Fibroblast of villous mesenchyme (primary cell): ENCODE measurements around the gene CNGA3. TPM values are rescaled to one million over a fixed set of nuclear protein-coding genes. Genes with fewer than 3 reads are reported as not detected.

Source experiments
- DNase-seq: peaks from one replicate; pipeline ENCODE4 v3.0.0-alpha.2; 2010; ENCODE audit warnings: low read depth
- H3K4me3 ChIP-seq: 2 replicates; pipeline ENCODE4 v1.5.1; 2011; ENCODE audit warnings: low read depth, mild to moderate bottlenecking, low read length
- total RNA-seq: library from RNA; depleted of rRNA; stranded (reverse); fragments of >200 nt; gene quantifications from 2 replicates; pipeline ENCODE4 v1.2.3, GENCODE V29; 2012
- TF ChIP-seq, protein P1 (sequence below): IDR thresholded peaks from 2 replicates; pipeline ENCODE4 v1.5.1; 2012; ENCODE audit warnings: low read depth, mild to moderate bottlenecking, low read length; ENCODE audit not compliant: insufficient read depth

Gene CNGA3
- total RNA-seq, 1 donor = not detected

DNA sequence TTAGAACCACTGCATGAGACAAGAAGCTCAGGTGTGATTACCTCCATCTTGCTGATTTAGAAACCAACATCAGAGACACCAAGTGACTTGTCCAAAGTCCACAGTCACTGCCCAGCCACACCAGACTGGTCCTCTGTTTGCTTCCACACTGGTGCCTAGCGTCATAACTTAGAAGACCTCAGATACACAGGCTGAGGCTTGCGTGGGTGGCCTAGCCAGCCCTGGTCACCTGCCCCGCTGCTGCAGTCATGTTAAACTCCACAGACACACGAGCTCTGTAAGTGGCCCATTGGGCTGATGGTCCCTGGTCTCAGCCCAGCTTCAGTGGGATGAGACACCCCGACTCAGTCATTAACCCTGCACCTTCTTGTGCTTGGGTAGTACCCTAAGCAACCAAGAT, 47.1 kb downstream of the CNGA3 start:
- DNase-seq = no peak
- no peak overlapping the region for H3K4me3 ChIP-seq
- TF ChIP-seq, protein P1, sequence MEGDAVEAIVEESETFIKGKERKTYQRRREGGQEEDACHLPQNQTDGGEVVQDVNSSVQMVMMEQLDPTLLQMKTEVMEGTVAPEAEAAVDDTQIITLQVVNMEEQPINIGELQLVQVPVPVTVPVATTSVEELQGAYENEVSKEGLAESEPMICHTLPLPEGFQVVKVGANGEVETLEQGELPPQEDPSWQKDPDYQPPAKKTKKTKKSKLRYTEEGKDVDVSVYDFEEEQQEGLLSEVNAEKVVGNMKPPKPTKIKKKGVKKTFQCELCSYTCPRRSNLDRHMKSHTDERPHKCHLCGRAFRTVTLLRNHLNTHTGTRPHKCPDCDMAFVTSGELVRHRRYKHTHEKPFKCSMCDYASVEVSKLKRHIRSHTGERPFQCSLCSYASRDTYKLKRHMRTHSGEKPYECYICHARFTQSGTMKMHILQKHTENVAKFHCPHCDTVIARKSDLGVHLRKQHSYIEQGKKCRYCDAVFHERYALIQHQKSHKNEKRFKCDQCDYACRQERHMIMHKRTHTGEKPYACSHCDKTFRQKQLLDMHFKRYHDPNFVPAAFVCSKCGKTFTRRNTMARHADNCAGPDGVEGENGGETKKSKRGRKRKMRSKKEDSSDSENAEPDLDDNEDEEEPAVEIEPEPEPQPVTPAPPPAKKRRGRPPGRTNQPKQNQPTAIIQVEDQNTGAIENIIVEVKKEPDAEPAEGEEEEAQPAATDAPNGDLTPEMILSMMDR = no peak

DNA sequence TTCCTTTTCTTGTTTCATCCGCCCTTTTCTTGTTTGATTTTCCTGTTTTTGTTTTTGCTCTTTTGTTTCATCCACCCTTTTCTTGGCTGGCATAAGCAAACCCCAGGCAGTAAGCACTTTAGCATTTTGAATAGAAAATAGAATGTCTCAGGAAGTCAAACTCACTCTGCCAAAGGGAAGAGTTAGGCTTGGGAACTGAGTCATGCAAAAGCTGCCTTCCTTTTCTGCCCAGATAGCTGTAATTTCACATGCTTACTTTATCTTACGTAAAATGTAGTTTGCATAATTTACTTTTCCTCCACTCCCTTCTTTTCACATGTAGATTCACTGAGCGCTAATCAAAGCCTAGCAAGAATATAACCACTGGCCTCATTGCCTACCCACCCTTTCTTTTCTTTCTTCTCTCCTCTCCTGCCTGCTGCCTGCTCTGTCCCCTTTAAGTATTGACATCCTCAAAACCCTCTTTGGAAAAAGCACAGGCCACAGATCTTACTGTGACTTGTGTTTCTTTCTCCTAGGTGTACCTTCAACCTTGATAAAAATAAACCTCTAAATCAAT, 48.4 kb downstream of the CNGA3 start:
- no peak for DNase-seq
- TF ChIP-seq, protein P1 = no peak
- no peak overlapping the region for H3K4me3 ChIP-seq

GRCh38 chr2:98395977-98396376, 49.7 kb downstream of the CNGA3 start:
- DNase-seq = no peak
- no peak overlapping the region for H3K4me3 ChIP-seq
- TF ChIP-seq, protein P1 = no peak

DNA sequence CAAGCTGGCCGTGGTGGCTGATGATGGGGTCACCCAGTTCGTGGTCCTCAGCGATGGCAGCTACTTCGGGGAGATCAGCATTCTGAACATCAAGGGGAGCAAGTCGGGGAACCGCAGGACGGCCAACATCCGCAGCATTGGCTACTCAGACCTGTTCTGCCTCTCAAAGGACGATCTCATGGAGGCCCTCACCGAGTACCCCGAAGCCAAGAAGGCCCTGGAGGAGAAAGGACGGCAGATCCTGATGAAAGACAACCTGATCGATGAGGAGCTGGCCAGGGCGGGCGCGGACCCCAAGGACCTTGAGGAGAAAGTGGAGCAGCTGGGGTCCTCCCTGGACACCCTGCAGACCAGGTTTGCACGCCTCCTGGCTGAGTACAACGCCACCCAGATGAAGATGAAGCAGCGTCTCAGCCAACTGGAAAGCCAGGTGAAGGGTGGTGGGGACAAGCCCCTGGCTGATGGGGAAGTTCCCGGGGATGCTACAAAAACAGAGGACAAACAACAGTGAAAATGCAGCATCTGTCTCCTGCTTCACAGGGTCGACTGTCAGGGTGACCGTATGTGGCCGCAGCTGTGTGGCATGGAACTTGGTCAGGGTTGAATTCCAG, 50.6 kb downstream of the CNGA3 start:
- DNase-seq = no peak
- no peak overlapping the region for H3K4me3 ChIP-seq
- TF ChIP-seq, protein P1 = no peak

DNA sequence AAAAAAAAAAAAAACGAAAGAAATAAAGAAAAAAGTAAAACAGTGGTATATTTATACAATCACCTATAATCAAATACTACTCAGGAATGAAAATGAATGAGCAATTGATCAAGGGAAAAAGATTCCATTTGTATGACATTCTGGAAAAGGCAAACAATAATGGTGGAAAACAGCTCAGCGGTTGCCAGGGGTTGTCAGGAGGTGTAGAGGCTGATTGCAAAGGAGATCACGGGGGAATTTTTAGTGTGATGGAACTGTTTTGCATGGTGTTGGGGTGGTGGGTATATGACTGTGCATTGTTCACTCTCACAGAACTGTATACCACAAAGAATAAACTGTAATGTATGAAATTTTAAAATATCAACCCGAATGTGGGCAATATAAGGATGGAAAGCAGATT, 52.9 kb downstream of the CNGA3 start:
- no peak for DNase-seq
- TF ChIP-seq, protein P1 = no peak
- no peak overlapping the region for H3K4me3 ChIP-seq

DNA sequence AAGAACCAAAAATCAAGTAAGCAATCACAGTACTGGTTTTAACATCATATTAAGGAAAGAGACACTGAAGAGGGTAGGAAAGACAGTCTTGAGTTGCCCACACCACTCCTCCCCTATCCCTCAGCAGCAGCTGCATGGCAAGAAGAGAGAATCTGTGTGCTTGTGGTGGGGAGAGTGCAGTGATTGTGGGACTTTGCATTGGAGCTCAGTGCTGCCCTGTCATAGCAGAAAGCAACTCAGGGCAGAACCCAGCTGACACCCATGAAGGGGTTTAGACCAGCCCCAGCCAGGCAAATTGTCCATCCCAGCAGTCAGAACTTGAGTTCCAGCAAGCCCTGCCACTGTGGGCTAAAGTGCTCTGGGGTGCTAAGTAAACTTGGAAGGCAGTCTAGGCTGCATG, 57.6 kb downstream of the CNGA3 start:
- DNase-seq = no peak
- H3K4me3 ChIP-seq = no peak overlapping the region
- TF ChIP-seq, protein P1 = no peak
